Common myeloid progenitor, CD34-positive (primary cell): ENCODE results near the gene HNRNPH2.

ENCODE experiments used
- CTCF ChIA-PET: fragments of 350-600 bp; sonication (Branson Sonifier 250); formaldehyde crosslinking; loops from one replicate; lab custom pipeline; 2021; ENCODE audit warnings: antibody characterized with exemption; lab: Charles Lee
- POLR2A ChIA-PET: fragments of 350-600 bp; sonication (Branson Sonifier 250); formaldehyde crosslinking; loops from one replicate; lab custom pipeline; 2021; ENCODE audit warnings: antibody characterized with exemption; lab: Charles Lee
- DNase-seq, 3 donors: peaks; one replicate each; pipeline versions ENCODE4 v3.0.0 to v3.0.0-alpha.2; 2013
- H3K27ac ChIP-seq, 2 experiments: 1 replicate in 1 of 2; 2 replicates in 1 of 2; pipeline ENCODE4 v1.7.0; 2013; ENCODE audit warnings: inconsistent platforms in 2 of 2, low read length in 2 of 2, mild to moderate bottlenecking in 2 of 2, low read depth in 1 of 2, moderate library complexity in 1 of 2; ENCODE audit not compliant: severe bottlenecking in 2 of 2, insufficient read depth in 1 of 2, poor library complexity in 1 of 2
- H3K27me3 ChIP-seq, 5 experiments: replicated peaks in 2 of 5; 1 replicate in 3 of 5; 2 replicates in 2 of 5; pipeline versions ENCODE4 v1.6.1 to v1.7.0; 2013; ENCODE audit warnings: low read length in 4 of 5, mild to moderate bottlenecking in 2 of 5, moderate library complexity in 2 of 5, inconsistent platforms in 1 of 5; ENCODE audit not compliant: insufficient read depth in 5 of 5, control insufficient read depth in 4 of 5
- H3K36me3 ChIP-seq, 4 experiments: 1 replicate in 2 of 4; 2 replicates in 2 of 4; pipeline versions ENCODE4 v1.6.1 to v1.7.0; 2013; ENCODE audit warnings: low read length in 3 of 4, control low read depth in 1 of 4, mild to moderate bottlenecking in 1 of 4; ENCODE audit not compliant: control insufficient read depth in 4 of 4, insufficient read depth in 4 of 4
- H3K4me1 ChIP-seq, 4 experiments: 1 replicate in 3 of 4; 2 replicates in 1 of 4; pipeline versions ENCODE4 v1.6.1 to v1.7.1; 2013; ENCODE audit warnings: low read length in 3 of 4, mild to moderate bottlenecking in 3 of 4, control low read depth in 1 of 4, inconsistent platforms in 1 of 4, moderate library complexity in 1 of 4; ENCODE audit not compliant: control insufficient read depth in 4 of 4, insufficient read depth in 4 of 4; ENCODE audit errors: control extremely low read depth in 1 of 4
- H3K4me3 ChIP-seq, 7 experiments: 1 replicate in 4 of 7; 2 replicates in 3 of 7; pipeline versions ENCODE4 v1.5.1 to v1.7.0; 2013; ENCODE audit warnings: mild to moderate bottlenecking in 7 of 7, low read length in 6 of 7, moderate library complexity in 6 of 7, inconsistent platforms in 2 of 7, low read depth in 2 of 7, control low read depth in 1 of 7; ENCODE audit not compliant: insufficient read depth in 4 of 7, control insufficient read depth in 1 of 7; ENCODE audit errors: extremely low read depth in 1 of 7
- H3K9me3 ChIP-seq, 5 experiments: 1 replicate in 4 of 5; 2 replicates in 1 of 5; pipeline versions ENCODE4 v1.6.1 to v1.7.1; 2013; ENCODE audit warnings: low read length in 4 of 5, mild to moderate bottlenecking in 2 of 5, inconsistent platforms in 1 of 5, low read depth in 1 of 5, moderate library complexity in 1 of 5; ENCODE audit not compliant: control insufficient read depth in 4 of 5, insufficient read depth in 2 of 5; ENCODE audit errors: control extremely low read depth in 1 of 5
- WGBS: methylation state at CpG from one replicate; pipeline ENCODE4 v1.1.5; 2013; ENCODE audit not compliant: insufficient coverage; 5-methylcytosine and 5-hydroxymethylcytosine counted together

HNRNPH2 gene

DNA sequence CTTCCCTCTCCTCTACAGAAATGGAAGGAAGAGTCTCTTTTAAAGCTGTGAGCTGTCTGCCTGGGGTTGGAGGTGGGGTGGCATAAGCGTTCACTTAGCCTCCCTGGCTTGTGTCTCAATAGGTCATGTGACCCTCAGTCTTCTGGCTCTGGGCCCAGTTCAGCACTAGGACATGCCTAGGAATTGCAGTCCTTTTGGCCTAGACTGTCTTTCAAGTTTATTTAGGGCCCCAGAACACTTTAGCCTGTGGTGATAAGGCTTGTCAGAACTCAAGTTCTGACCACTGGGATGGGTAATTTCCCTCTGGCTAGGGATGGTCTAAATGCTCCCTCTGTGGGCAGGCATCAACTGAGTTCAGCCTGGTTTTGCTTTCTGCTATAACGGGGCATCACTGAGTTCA is 42.9 kb downstream of the HNRNPH2 start:
- Histone ChIP-seq H3K27ac (no peak overlapping the region), H3K36me3 (peaks cover 0 to 11% (median 0%) of the 10 kb centered on the region in 4 experiments), H3K27me3 (no peaks in the 10 kb centered on the region), H3K4me1 (no peaks in the 10 kb centered on the region), H3K4me3 (no peak overlapping the region), H3K9me3 (peaks cover 0 to 4% (median 0%) of the 10 kb centered on the region in 5 experiments)
- POLR2A ChIA-PET = no interaction called here
- DNase-seq = peak in 1 of 3 donors; percentile 10
- CTCF ChIA-PET = no interaction called here
- WGBS = 39% methylated on average over 2 of the region's 2 CpGs

DNA sequence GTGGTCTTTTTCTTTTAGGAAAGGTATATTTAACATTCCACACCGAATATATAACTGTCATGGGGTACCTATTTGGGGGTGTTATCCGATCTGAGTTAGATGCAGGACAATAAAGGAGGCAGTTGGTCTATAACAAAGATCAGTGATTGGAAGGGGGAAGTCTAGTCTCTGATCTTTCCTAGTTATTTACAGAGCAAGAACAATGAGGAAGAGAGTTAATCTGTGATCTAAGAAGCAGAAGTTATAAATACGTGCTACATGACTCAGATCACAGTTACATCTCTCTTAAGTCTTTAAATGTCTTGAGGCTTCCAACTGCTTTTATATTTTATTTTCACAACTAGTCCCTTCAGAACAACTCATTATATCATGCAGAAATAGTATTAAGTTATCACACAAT is 44.0 kb downstream of the HNRNPH2 start:
- Histone ChIP-seq H3K27me3 (no peaks in the 10 kb centered on the region), H3K36me3 (peaks cover 0 to 11% (median 0%) of the 10 kb centered on the region in 4 experiments), H3K9me3 (peaks cover 0 to 4% (median 0%) of the 10 kb centered on the region in 5 experiments), H3K27ac (no peak overlapping the region), H3K4me3 (no peak overlapping the region), H3K4me1 (no peaks in the 10 kb centered on the region)
- POLR2A ChIA-PET = no interaction called here
- CTCF ChIA-PET = no interaction called here
- peak in 2 of 3 donors; percentile 44 to 59 for DNase-seq
- WGBS = no CpG with 5 or more reads among the region's 3 CpGs

DNA sequence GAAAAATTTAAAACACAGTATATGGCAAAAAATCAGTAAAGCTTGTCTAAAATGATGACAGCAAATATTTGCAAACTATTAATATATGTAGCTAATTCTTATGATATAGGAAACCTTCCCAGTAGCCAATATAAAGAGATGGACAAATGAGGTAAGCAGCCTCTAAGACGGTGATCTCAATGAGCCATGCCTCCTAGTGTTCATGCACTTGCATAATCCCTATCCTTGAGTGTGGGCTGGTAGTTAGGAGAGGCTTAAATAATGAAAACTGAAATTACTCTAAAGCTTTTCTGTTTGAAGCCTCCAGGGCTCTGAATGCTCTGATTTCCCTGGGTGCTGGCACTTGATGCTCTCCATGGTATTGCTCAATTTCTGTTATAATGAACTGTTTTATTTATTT is 52.6 kb downstream of the HNRNPH2 start:
- H3K27me3 ChIP-seq = no peaks in the 10 kb centered on the region
- H3K36me3 ChIP-seq = peaks cover 0 to 2% (median 0%) of the 10 kb centered on the region in 4 experiments
- H3K27ac ChIP-seq = no peak overlapping the region
- 83% methylated on average over 1 of the region's 1 CpG for WGBS
- no peaks in the 10 kb centered on the region for H3K9me3 ChIP-seq
- ChIA-PET CTCF (interaction anchor here (1.4 kb wide), 1 partner anchor 11 kb away, joined by 4 read pairs; no protein-coding TSS in a partner anchor), POLR2A (no interaction called here)
- H3K4me3 ChIP-seq = no peak overlapping the region
- DNase-seq = no peak
- H3K4me1 ChIP-seq = no peaks in the 10 kb centered on the region

GRCh38 chrX:101462892-101463291 is 54.9 kb downstream of the HNRNPH2 start:
- Histone ChIP-seq H3K9me3 (no peaks in the 10 kb centered on the region), H3K4me1 (no peaks in the 10 kb centered on the region), H3K4me3 (no peak overlapping the region), H3K27ac (no peak overlapping the region), H3K27me3 (no peaks in the 10 kb centered on the region), H3K36me3 (peaks cover 0 to 3% (median under 1%) of the 10 kb centered on the region in 4 experiments)
- CTCF ChIA-PET = interaction anchor here (1.0 to 1.1 kb wide), 2 partner anchors 335 to 337 kb away, joined by 3 read pairs; no protein-coding TSS in a partner anchor
- POLR2A ChIA-PET = no interaction called here
- DNase-seq = peak in 2 of 3 donors; percentile 3 to 17
- 68% methylated on average over 2 of the region's 3 CpGs for WGBS
